Neural crest cell (in vitro differentiated cells): ENCODE measurements around the gene CCDC8. TPM values are rescaled to one million over a fixed set of nuclear protein-coding genes. Genes with fewer than 3 reads are reported as not detected.

Experiments used
- DNase-seq: peaks from one replicate; pipeline ENCODE4 v3.0.0; 2021; ENCODE audit warnings: low read depth, mixed read lengths, low spot score
- H3K27ac Mint-ChIP-seq: one replicate; pipeline ENCODE4 v1.8.0; 2021; ENCODE audit warnings: mild to moderate bottlenecking, mixed read lengths; ENCODE audit not compliant: unreplicated experiment
- H3K27me3 Mint-ChIP-seq: 2 replicates; pipeline ENCODE4 v1.8.0; 2021; ENCODE audit warnings: low read depth, mild to moderate bottlenecking, mixed read lengths
- H3K36me3 Mint-ChIP-seq: 2 replicates; pipeline ENCODE4 v1.8.0; 2021; ENCODE audit warnings: low read depth, mild to moderate bottlenecking, mixed read lengths
- H3K4me1 Mint-ChIP-seq: 2 replicates; pipeline ENCODE4 v1.8.0; 2021; ENCODE audit warnings: mixed read lengths
- H3K4me3 Mint-ChIP-seq: one replicate; pipeline ENCODE4 v1.8.0; 2021; ENCODE audit warnings: mild to moderate bottlenecking, mixed read lengths
- H3K9me3 Mint-ChIP-seq: 2 replicates; pipeline ENCODE4 v1.8.0; 2021; ENCODE audit warnings: mixed read lengths
- CTCF ChIP-seq: fragments of 200-600 bp; sonication (generic); conservative IDR thresholded peaks from 2 replicates; pipeline ENCODE4 v1.5.0; 2021; ENCODE audit warnings: antibody characterized with exemption, mild to moderate bottlenecking
- total RNA-seq: library from RNA; stranded (reverse); gene quantifications from 2 replicates; pipeline ENCODE4 v1.2.1, GENCODE V29; 2021

The CCDC8 gene
- total RNA-seq, 1 donor from 2014 or later, result 23.9 TPM

DNA sequence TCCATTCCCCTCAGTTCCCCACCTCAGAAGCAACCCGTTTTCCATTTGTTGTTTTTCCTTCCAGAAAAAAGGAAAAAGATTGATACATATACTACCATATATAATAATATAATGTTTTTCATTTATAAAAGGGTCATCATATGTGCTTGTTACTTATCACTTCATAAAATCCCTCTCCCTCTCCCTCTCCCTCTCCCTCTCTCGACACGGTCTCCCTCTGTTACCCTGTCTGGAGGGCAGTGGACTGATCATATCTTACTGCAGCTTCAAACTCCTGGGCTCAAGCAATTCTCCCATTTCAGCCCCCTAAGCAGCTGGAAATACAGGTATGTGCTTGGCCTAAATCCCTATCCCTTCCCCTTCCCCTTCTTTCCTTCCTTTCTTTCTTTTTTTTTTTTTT is 40.9 kb upstream of the CCDC8 start:
- DNase-seq, result no peak
- Mint-ChIP-seq H3K27ac (no peak overlapping the region), H3K4me3 (no peak overlapping the region), H3K4me1 (peaks cover 16% of the 10 kb centered on the region), H3K9me3 (peaks cover 6% of the 10 kb centered on the region), H3K27me3 (no peaks in the 10 kb centered on the region), H3K36me3 (peaks cover 6% of the 10 kb centered on the region)
- TF ChIP-seq CTCF, result no peak

DNA sequence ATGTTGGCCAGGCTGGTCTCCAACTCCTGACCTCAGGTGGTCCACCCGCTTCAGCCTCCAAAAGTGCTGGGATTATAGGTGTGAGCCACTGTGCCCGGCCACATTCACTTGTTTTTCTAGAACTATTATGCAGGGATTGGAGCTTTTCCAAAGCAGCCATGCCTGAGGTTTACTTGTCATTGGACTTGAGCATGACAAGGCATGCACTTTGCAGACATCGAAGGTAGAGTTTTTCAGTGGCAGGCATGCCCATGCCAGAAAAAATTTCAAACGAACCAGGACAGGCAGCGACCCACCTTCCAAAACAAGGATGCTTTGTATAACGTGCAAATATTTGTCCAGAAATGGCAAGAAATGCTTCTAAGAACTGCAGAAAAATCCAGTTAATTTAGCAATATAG is 40.3 kb upstream of the CCDC8 start:
- Mint-ChIP-seq H3K27me3 (no peaks in the 10 kb centered on the region), H3K4me1 (peaks cover 16% of the 10 kb centered on the region), H3K4me3 (no peak overlapping the region), H3K36me3 (peaks cover 6% of the 10 kb centered on the region), H3K9me3 (peaks cover 7% of the 10 kb centered on the region), H3K27ac (no peak overlapping the region)
- TF ChIP-seq CTCF, result no peak
- DNase-seq, result no peak

- no peak for TF ChIP-seq CTCF
- DNase-seq, result no peak
- H3K9me3 Mint-ChIP-seq, result peaks cover 7% of the 10 kb centered on the region
- peaks cover 16% of the 10 kb centered on the region for H3K4me1 Mint-ChIP-seq
- H3K27me3 Mint-ChIP-seq, result no peaks in the 10 kb centered on the region
- no peak overlapping the region for H3K27ac Mint-ChIP-seq
- H3K36me3 Mint-ChIP-seq, result peaks cover 6% of the 10 kb centered on the region
- no peak overlapping the region for H3K4me3 Mint-ChIP-seq
Observed at GRCh38 chr19:46452186-46452585, 38.8 kb upstream of the CCDC8 start.

GRCh38 chr19:46451352-46451751 is 38.0 kb upstream of the CCDC8 start:
- TF ChIP-seq CTCF, result no peak
- Mint-ChIP-seq H3K27me3 (no peaks in the 10 kb centered on the region), H3K4me1 (peaks cover 16% of the 10 kb centered on the region), H3K36me3 (peaks cover 6% of the 10 kb centered on the region), H3K4me3 (no peak overlapping the region), H3K9me3 (peaks cover 7% of the 10 kb centered on the region), H3K27ac (no peak overlapping the region)
- no peak for DNase-seq

GRCh38 chr19:46450737-46451136 is 37.4 kb upstream of the CCDC8 start:
- Mint-ChIP-seq H3K9me3 (peaks cover 7% of the 10 kb centered on the region), H3K36me3 (peaks cover 6% of the 10 kb centered on the region), H3K4me3 (no peak overlapping the region), H3K27ac (no peak overlapping the region), H3K4me1 (peaks cover 16% of the 10 kb centered on the region), H3K27me3 (no peaks in the 10 kb centered on the region)
- TF ChIP-seq CTCF, result no peak
- no peak for DNase-seq

DNA sequence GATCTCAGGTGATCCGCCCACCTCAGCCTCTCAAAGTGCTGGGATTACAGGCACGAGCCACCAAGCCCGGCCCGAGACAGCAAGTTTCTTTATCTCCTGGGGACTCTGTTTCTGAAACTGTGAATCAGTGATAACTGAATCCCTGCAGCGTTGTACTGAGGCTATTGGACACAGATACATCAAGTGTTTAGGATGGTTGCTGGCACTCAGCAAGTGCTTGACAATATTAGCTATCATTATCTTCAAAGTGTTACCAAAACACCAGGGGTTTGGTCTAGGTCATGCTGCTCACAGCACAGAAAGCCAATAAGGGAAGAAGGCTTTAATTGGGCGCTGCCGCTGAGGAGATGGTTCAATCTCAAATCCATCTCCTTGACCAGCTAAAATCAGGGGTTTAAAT is 35.9 kb upstream of the CCDC8 start:
- no peak overlapping the region for H3K4me3 Mint-ChIP-seq
- no peak for DNase-seq
- H3K9me3 Mint-ChIP-seq, result peaks cover 7% of the 10 kb centered on the region
- peaks cover 6% of the 10 kb centered on the region for H3K36me3 Mint-ChIP-seq
- TF ChIP-seq CTCF, result no peak
- H3K4me1 Mint-ChIP-seq, result peaks cover 16% of the 10 kb centered on the region
- no peak overlapping the region for H3K27ac Mint-ChIP-seq
- H3K27me3 Mint-ChIP-seq, result no peaks in the 10 kb centered on the region
